ENCODE data around the gene ROBO2.

The ROBO2 gene

DNA sequence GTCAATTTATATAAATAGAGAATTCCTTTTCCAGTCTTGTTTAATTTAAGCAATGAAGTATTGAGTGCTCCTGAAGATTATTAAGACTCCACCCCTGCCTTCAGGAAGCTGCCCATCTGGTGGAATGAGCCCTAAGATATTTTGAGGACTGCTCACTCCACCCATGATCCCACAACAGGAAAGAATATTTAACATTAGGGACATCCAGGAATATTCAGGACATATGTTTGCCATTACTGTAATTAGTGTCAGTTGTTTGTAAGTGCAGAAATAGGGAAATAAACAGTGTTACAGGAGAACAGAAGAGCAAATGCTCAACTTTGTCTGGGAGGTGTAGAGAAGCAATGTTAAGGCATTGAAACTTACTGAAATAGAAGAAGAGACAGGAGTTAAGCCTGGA lies 375.0 kb downstream of the ROBO2 start:
- H3K9me3 ChIP-seq (ENCODE audit: control insufficient read depth, insufficient read depth, low read depth, low read length): no peaks in the 10 kb centered on the region
- ChIA-PET CTCF (no interaction called here), POLR2A (no interaction called here)
- no peak overlapping the region for H3K4me3 ChIP-seq (ENCODE audit: low read depth, low read length)
- H3K27ac ChIP-seq (ENCODE audit: extremely low read depth, low read depth, low read length): no peak overlapping the region
- H3K4me1 ChIP-seq (ENCODE audit: control insufficient read depth, insufficient read depth, low read length): no peaks in the 10 kb centered on the region
- TF ChIP-seq ZBTB20 (tag by site-specific recombination; IDR thresholded peaks at IDR 0.05) (no peak), HOXD13 (CRISPR knock-in tag; IDR thresholded peaks at IDR 0.05; ENCODE audit: borderline replicate concordance) (no peak), MYNN (tag by site-specific recombination; IDR thresholded peaks at IDR 0.05; ENCODE audit: borderline replicate concordance) (no peak), ZNF391 (tag by site-specific recombination; IDR thresholded peaks at IDR 0.05; ENCODE audit: borderline replicate concordance, low read depth) (no peak), ZNF610 (tag by site-specific recombination; IDR thresholded peaks at IDR 0.05; ENCODE audit: borderline replicate concordance) (no peak), ZNF624 (tag by site-specific recombination; IDR thresholded peaks at IDR 0.05) (no peak), ZNF510 (tag by site-specific recombination; IDR thresholded peaks at IDR 0.05; ENCODE audit: insufficient replicate concordance) (no peak), ZNF785 (tag by site-specific recombination; IDR thresholded peaks at IDR 0.05) (no peak), ZNF175 (tag by site-specific recombination; IDR thresholded peaks at IDR 0.05) (no peak), KLF8 (tag by site-specific recombination; IDR thresholded peaks at IDR 0.05) (no peak), ZNF121 (tag by site-specific recombination; IDR thresholded peaks at IDR 0.05) (no peak), ZIC2 (tag by site-specific recombination; IDR thresholded peaks at IDR 0.05) (no peak)
- TF ChIP-seq, protein P1, sequence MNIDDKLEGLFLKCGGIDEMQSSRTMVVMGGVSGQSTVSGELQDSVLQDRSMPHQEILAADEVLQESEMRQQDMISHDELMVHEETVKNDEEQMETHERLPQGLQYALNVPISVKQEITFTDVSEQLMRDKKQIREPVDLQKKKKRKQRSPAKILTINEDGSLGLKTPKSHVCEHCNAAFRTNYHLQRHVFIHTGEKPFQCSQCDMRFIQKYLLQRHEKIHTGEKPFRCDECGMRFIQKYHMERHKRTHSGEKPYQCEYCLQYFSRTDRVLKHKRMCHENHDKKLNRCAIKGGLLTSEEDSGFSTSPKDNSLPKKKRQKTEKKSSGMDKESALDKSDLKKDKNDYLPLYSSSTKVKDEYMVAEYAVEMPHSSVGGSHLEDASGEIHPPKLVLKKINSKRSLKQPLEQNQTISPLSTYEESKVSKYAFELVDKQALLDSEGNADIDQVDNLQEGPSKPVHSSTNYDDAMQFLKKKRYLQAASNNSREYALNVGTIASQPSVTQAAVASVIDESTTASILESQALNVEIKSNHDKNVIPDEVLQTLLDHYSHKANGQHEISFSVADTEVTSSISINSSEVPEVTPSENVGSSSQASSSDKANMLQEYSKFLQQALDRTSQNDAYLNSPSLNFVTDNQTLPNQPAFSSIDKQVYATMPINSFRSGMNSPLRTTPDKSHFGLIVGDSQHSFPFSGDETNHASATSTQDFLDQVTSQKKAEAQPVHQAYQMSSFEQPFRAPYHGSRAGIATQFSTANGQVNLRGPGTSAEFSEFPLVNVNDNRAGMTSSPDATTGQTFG (tag by site-specific recombination; IDR thresholded peaks at IDR 0.05; ENCODE audit: borderline replicate concordance): no peak
- TF ChIP-seq, protein P2, sequence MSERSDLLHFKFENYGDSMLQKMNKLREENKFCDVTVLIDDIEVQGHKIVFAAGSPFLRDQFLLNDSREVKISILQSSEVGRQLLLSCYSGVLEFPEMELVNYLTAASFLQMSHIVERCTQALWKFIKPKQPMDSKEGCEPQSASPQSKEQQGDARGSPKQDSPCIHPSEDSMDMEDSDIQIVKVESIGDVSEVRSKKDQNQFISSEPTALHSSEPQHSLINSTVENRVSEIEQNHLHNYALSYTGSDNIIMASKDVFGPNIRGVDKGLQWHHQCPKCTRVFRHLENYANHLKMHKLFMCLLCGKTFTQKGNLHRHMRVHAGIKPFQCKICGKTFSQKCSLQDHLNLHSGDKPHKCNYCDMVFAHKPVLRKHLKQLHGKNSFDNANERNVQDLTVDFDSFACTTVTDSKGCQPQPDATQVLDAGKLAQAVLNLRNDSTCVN (tag by site-specific recombination; optimal IDR thresholded peaks at IDR 0.05): no peak
- TF ChIP-seq, protein P3, sequence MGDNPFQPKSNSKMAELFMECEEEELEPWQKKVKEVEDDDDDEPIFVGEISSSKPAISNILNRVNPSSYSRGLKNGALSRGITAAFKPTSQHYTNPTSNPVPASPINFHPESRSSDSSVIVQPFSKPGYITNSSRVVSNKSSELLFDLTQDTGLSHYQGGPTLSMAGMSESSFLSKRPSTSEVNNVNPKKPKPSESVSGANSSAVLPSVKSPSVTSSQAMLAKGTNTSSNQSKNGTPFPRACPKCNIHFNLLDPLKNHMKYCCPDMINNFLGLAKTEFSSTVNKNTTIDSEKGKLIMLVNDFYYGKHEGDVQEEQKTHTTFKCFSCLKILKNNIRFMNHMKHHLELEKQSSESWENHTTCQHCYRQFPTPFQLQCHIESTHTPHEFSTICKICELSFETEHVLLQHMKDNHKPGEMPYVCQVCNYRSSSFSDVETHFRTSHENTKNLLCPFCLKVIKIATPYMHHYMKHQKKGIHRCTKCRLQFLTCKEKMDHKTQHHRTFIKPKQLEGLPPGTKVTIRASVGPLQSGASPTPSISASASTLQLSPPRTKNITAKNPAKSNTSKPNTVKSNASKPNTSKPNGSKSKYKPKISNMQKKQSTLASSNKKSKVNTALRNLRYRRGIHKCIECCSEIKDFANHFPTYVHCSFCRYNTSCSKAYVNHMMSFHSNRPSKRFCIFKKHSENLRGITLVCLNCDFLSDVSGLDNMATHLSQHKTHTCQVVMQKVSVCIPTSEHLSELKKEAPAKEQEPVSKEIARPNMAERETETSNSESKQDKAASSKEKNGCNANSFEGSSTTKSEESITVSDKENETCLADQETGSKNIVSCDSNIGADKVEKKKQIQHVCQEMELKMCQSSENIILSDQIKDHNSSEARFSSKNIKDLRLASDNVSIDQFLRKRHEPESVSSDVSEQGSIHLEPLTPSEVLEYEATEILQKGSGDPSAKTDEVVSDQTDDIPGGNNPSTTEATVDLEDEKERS (tag by site-specific recombination; IDR thresholded peaks at IDR 0.05): no peak
- no peaks in the 10 kb centered on the region for H3K36me3 ChIP-seq (ENCODE audit: control insufficient read depth in 2 of 2, insufficient read depth in 1 of 2, low read length in 2 of 2)

DNA sequence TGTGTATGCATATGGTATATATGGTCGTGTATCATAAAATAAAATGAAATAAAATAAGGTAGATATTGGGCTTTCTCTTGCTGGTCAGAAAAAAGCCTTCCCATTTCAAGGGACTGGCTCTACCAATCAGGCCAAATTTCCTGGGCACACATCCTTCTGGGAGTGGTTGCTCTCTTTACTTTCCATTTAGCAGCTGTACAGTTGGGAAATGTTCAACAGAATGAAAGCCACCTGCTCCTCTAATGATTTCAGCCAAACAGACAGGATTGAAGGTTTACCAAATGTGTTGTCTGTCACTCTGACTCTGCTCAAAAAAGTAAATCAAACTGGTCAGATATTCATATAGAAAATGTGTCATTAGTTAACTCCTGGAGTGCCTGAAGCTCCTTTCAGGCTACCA lies 380.4 kb downstream of the ROBO2 start:
- Histone ChIP-seq H3K36me3 (ENCODE audit: control insufficient read depth in 2 of 2, insufficient read depth in 1 of 2, low read length in 2 of 2) (no peaks in the 10 kb centered on the region), H3K4me1 (ENCODE audit: control insufficient read depth, insufficient read depth, low read length) (no peaks in the 10 kb centered on the region), H3K9me3 (ENCODE audit: control insufficient read depth, insufficient read depth, low read depth, low read length) (no peaks in the 10 kb centered on the region), H3K27ac (ENCODE audit: extremely low read depth, low read depth, low read length) (no peak overlapping the region), H3K4me3 (ENCODE audit: low read depth, low read length) (no peak overlapping the region)
- CTCF ChIA-PET: no interaction called here
- POLR2A ChIA-PET: no interaction called here
- TF ChIP-seq ZNF175 (tag by site-specific recombination; IDR thresholded peaks at IDR 0.05): no peak
- no peak for TF ChIP-seq ZNF658 (tag by site-specific recombination; IDR thresholded peaks at IDR 0.05)
- TF ChIP-seq ZNF843 (tag by site-specific recombination; IDR thresholded peaks at IDR 0.05): no peak
- TF ChIP-seq, protein P4, sequence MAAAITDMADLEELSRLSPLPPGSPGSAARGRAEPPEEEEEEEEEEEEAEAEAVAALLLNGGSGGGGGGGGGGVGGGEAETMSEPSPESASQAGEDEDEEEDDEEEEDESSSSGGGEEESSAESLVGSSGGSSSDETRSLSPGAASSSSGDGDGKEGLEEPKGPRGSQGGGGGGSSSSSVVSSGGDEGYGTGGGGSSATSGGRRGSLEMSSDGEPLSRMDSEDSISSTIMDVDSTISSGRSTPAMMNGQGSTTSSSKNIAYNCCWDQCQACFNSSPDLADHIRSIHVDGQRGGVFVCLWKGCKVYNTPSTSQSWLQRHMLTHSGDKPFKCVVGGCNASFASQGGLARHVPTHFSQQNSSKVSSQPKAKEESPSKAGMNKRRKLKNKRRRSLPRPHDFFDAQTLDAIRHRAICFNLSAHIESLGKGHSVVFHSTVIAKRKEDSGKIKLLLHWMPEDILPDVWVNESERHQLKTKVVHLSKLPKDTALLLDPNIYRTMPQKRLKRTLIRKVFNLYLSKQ (tag by site-specific recombination; IDR thresholded peaks at IDR 0.05; ENCODE audit: borderline replicate concordance): no peak
- TF ChIP-seq ZBTB20 (tag by site-specific recombination; IDR thresholded peaks at IDR 0.05): no peak
- no peak for TF ChIP-seq IKZF3 (tag by site-specific recombination; IDR thresholded peaks at IDR 0.05)
- no peak for TF ChIP-seq SALL2 (tag by site-specific recombination; IDR thresholded peaks at IDR 0.05; ENCODE audit: borderline replicate concordance)
- TF ChIP-seq SP2 (tag by site-specific recombination; IDR thresholded peaks at IDR 0.05): no peak
- TF ChIP-seq MZF1 (tag by site-specific recombination; IDR thresholded peaks at IDR 0.05; ENCODE audit: borderline replicate concordance): no peak
- TF ChIP-seq, protein P5, sequence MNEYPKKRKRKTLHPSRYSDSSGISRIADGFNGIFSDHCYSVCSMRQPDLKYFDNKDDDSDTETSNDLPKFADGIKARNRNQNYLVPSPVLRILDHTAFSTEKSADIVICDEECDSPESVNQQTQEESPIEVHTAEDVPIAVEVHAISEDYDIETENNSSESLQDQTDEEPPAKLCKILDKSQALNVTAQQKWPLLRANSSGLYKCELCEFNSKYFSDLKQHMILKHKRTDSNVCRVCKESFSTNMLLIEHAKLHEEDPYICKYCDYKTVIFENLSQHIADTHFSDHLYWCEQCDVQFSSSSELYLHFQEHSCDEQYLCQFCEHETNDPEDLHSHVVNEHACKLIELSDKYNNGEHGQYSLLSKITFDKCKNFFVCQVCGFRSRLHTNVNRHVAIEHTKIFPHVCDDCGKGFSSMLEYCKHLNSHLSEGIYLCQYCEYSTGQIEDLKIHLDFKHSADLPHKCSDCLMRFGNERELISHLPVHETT (tag by site-specific recombination; IDR thresholded peaks at IDR 0.05): no peak
- TF ChIP-seq, protein P2 (tag by site-specific recombination; optimal IDR thresholded peaks at IDR 0.05): no peak
- no peak for TF ChIP-seq ZNF302 (tag by site-specific recombination; IDR thresholded peaks at IDR 0.05; ENCODE audit: low read depth)

All from HEK293 (cell line).